T-helper 22 cell (primary cell): Measurements from ENCODE around the gene ARHGAP27.
"Not testable (repeated sequence)": the region's sequence is repeated elsewhere in the genome, so short reads cannot be mapped to it uniquely, and the experiment has no call there.

Source experiments
- DNase-seq: peaks from one replicate; pipeline ENCODE4 v3.0.0-alpha.2; 2020; ENCODE audit warnings: low read depth

Gene ARHGAP27

DNA sequence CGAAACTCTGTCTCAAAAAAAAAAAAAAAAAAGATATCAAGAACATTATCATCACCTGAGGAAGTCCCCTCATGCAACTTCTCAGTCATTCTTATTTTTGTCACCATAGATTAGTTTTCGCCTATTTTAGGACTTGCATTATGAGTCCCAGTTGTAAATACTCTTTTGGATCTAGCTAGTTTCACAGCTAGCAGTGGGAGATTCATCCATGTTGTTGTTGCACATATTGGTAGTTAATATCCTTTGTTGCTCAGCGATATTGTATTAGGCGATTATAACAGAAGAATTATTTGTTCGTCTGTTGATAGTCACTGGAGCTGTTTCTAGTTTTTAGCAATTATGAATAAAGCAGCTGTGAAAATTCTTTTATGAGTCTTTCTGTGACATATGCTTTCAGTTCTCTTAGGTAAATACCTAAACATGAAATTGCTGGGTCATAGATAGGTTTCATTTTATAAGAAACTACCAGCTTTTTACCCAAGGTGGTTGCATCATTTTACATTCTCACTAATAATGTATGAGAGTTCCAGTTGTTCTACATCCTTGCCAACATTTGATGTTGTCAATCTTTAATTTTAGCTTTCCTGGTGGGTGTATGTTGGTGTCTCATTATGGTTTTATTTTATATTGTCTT is 75.2 kb downstream of the ARHGAP27 start:
- DNase-seq: no peak

GRCh38 chr17:45355087-45355486 is 77.6 kb downstream of the ARHGAP27 start:
- DNase-seq: no peak

GRCh38 chr17:45353043-45353442 is 79.6 kb downstream of the ARHGAP27 start:
- no peak for DNase-seq

GRCh38 chr17:45351831-45352230 is 80.8 kb downstream of the ARHGAP27 start:
- no peak for DNase-seq

DNA sequence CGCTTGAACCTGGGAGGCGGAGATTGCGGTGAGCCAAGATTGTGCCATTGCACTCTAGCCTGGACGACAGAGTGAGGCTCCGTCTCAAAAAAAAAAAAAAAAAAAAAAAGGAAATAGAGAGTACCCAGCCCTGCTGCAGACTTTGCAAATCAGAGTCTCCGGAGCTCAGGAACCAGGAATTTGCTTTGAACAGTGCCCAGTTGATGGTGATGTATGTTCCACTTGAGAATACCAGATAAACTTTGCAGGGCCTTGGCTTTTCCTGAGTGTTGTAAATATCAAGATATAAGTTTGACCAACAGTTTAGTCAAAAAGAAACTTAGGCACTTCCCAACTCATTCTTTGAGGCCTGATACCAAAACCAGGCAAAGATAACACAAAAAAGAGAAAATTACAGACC is 85.2 kb downstream of the ARHGAP27 start:
- no peak for DNase-seq

- DNase-seq: no peak
Observed at GRCh38 chr17:45346216-45347015, 86.3 kb downstream of the ARHGAP27 start.

DNA sequence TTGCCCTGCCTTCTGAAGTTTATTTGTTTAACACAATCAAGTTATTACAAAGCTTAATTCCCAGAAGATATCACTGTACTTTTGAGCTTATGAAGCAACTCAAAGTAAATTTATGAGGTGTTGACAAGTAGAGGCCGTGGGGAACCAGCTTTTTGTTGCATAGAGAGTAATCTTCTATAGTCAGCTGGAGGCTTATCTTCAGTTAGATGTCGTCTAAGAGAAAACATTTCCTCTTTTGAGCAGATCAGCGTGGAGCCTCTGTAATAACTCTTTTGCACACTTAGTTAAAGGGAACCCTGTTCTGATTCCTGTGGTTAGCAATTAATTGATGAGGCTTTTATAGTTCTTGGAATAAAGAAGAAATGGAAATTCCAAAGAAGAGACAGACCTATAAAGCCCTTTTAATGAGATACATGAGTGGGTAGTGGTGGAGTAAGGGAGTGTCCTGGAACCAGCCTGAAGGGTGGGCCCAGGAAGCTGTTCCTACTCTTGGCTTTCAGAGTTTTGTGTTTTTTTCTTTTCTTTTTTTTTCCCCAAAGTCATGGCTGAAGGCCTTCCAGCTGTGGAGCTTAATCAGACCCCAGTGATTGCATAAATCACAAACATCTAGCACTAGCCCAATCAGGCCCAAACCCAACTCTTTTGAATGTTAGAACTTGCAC is 87.0 kb downstream of the ARHGAP27 start:
- no peak for DNase-seq

DNA sequence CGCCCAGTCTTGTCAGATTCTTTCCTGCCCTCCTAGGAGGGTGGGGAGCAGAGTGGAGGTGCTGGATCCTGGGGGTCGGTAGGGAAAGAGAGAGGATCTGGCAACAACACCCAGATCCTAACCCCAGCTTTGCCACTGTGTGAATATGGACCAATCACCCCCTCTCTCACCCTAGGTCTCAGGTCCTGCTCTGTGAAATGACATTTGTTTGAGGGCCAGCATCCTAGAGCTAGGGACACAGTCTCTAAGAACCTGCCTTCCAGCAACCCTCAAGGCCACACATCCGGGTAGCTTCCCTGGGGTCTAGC is 87.5 kb downstream of the ARHGAP27 start:
- DNase-seq: no peak

- not testable (repeated sequence) for DNase-seq
Observed at GRCh38 chr17:45343967-45344664, 88.6 kb downstream of the ARHGAP27 start.
